ENCODE data around the gene ADARB1. TPM values are rescaled to one million over a fixed set of nuclear protein-coding genes. Genes with fewer than 3 reads are reported as not detected.

The ADARB1 gene
- total and polyA plus RNA-seq, 2 of the 4 experiments (the other 2 are of a cell fraction): 39.8 to 47.3 TPM

- TF ChIP-seq MAZ (IDR thresholded peaks at IDR 0.05; ENCODE audit: borderline replicate concordance, low read depth, low read length) (no peak), CEBPB (IDR thresholded peaks at IDR 0.05; ENCODE audit: low read depth, low read length) (no peak)
These were observed 8.4 kb downstream of the ADARB1 start (continued) for GRCh38 chr21:45082736-45083135.

DNA sequence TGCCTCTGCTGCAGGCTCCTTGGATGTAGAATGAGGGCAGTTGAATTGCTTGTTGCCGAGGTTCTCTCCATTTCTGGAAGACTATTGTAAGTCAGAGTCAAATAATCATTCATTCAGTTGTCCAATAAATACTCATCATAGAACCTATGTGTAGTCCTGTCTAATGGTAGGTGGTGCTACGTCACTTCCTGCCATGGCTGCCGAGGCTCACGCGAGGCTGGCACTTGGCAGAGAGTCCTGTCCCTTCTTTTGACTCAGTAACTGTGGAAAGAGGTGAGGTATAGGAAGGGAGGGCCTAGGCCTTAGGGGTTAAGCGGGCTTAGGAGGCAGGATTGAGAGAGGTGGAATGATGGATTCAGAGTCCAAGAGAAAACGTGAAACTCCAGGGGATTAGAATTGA, 9.7 kb downstream of the ADARB1 start:
- no peak overlapping the region for H2AFZ ChIP-seq (replicated peaks; ENCODE audit: low read length, poor library complexity)
- no peak overlapping the region for H4K91ac ChIP-seq (ENCODE audit: insufficient read depth, low read depth, low read length)
- peaks cover 31% of the 10 kb centered on the region for H3K4me1 ChIP-seq (ENCODE audit: control insufficient read depth, insufficient read depth, low read length)
- in situ Hi-C loops (cut with MboI; ENCODE audit: low sequenced_read_pairs) (no loop called here), intact Hi-C loops (cut with micrococcal nuclease) (no loop called here), dilution Hi-C loops (cut with HindIII; ENCODE audit: low sequenced_read_pairs, unreplicated experiment) (no loop called here)
- H2AK9ac ChIP-seq (replicated peaks; ENCODE audit: low read depth, low read length, poor library complexity): no peak overlapping the region
- H2BK15ac ChIP-seq (ENCODE audit: low read depth, low read length): no peak overlapping the region
- no peak overlapping the region for H2BK5ac ChIP-seq (ENCODE audit: low read depth, low read length, poor library complexity, severe bottlenecking)
- H4K20me1 ChIP-seq (ENCODE audit: insufficient read depth, low read length): peaks cover 100% of the 10 kb centered on the region
- H3K4me3 ChIP-seq (ENCODE audit: insufficient read depth, low read depth, low read length): no peak overlapping the region
- peaks cover 44% of the 10 kb centered on the region for H3K36me3 ChIP-seq (ENCODE audit: control insufficient read depth, insufficient read depth, low read length)
- H3K9me1 ChIP-seq (ENCODE audit: insufficient read depth, low read length): peaks cover 43% of the 10 kb centered on the region
- no peak for TF ChIP-seq MAZ (IDR thresholded peaks at IDR 0.05; ENCODE audit: borderline replicate concordance, low read depth, low read length)
- TF ChIP-seq POLR2A (IDR thresholded peaks at IDR 0.05; ENCODE audit: low read depth, low read length): no peak
- TF ChIP-seq FOS (IDR thresholded peaks at IDR 0.05; ENCODE audit: low read depth, low read length): no peak
- TF ChIP-seq RAD21 (IDR thresholded peaks at IDR 0.05; ENCODE audit: low read length): no peak
- no peak for TF ChIP-seq BHLHE40 (IDR thresholded peaks at IDR 0.05; ENCODE audit: low read depth, low read length)
- no peak for TF ChIP-seq RFX5 (IDR thresholded peaks at IDR 0.05; ENCODE audit: low read depth, low read length)
- no peak overlapping the region for H2BK120ac ChIP-seq (ENCODE audit: low read depth, low read length)
- H3K18ac ChIP-seq (ENCODE audit: low read depth, low read length): no peak overlapping the region
- H3K23ac ChIP-seq (ENCODE audit: low read depth, low read length): no peak overlapping the region
- WGBS, 2 experiments (ENCODE audit: extremely low coverage in 2 of 2, insufficient read length in 1 of 2): no CpG with 5 or more reads among the region's 7 CpGs
- H3K79me1 ChIP-seq (ENCODE audit: low read depth in 1 of 2, low read length in 2 of 2): peaks cover 3 to 95% of the 10 kb centered on the region in 2 experiments; a peak in 3 of 4 replicates
- ChIA-PET CTCF (no interaction called here), POLR2A (ENCODE audit: unreplicated experiment) (no interaction called here)
- H3K56ac ChIP-seq (ENCODE audit: extremely low read depth, insufficient read depth, low read length): no peak overlapping the region
- no peak overlapping the region for H4K5ac ChIP-seq (ENCODE audit: low read depth, low read length)
- H3K9me3 ChIP-seq (ENCODE audit: control insufficient read depth, insufficient read depth, low read length): no peaks in the 10 kb centered on the region
- H3K4ac ChIP-seq (ENCODE audit: low read depth, low read length): no peak overlapping the region
- no peak overlapping the region for H2AK5ac ChIP-seq (ENCODE audit: low read depth, low read length)
- no TSS peak for BruUV-seq (replicated peaks)
- H2BK20ac ChIP-seq (ENCODE audit: low read depth, low read length): no peak overlapping the region
- no peaks in the 10 kb centered on the region for H3K27me3 ChIP-seq (ENCODE audit: control insufficient read depth, insufficient read depth, low read length)
- no peak overlapping the region for H3K27ac ChIP-seq (ENCODE audit: insufficient read depth, low read length)
- ATAC-seq (ENCODE audit: low read depth) (no peak), DNase-seq (no peak)
- H3K4me2 ChIP-seq (ENCODE audit: low read depth, low read length): no peak overlapping the region
- no peak overlapping the region for H3K9ac ChIP-seq (ENCODE audit: low read depth, low read length)
- no peak overlapping the region for H3K14ac ChIP-seq (replicated peaks; ENCODE audit: low read depth, low read length)
- H4K8ac ChIP-seq (ENCODE audit: low read depth in 2 of 2, low read length in 2 of 2): no peak overlapping the region

Measured in IMR-90 (cell line).